ENCODE data around the gene MT1A. TPM values are rescaled to one million over a fixed set of nuclear protein-coding genes. Genes with fewer than 3 reads are reported as not detected.

Gene MT1A
- total and polyA plus RNA-seq, 4 donors: 1.1 to 438 (median 51.5) TPM

- Histone ChIP-seq H3K9ac (ENCODE audit: insufficient read depth in 1 of 2, low read length in 2 of 2) (peak within 1 kb of the TSS in 1 of 2 donors; percentile 78), H3K27me3 (ENCODE audit: control insufficient read depth in 3 of 3, insufficient read depth in 3 of 3, low read length in 2 of 3) (peaks cover 0 to 8% (median 0%) of the 10 kb centered on the region in 3 donors), H3K4me3 (peak within 1 kb of the TSS; percentile 78), H3K36me3 (ENCODE audit: control insufficient read depth in 4 of 4, insufficient read depth in 4 of 4, low read length in 4 of 4) (no peaks in the 10 kb centered on the region), H3K9me3 (ENCODE audit: control insufficient read depth in 4 of 4, insufficient read depth in 3 of 4, low read length in 3 of 4) (no peaks in the 10 kb centered on the region), H3K4me1 (ENCODE audit: control insufficient read depth in 5 of 5, insufficient read depth in 5 of 5, low read length in 5 of 5) (peaks cover 9 to 55% (median 31%) of the 10 kb centered on the region in 5 donors), H3K27ac (ENCODE audit: low read depth in 1 of 2, low read length in 1 of 2) (peak within 1 kb of the TSS; percentile 88 to 97)
- ATAC-seq (ENCODE audit: insufficient read depth, low FRiP score) (peak; percentile 91), DNase-seq (peak; percentile 93 to 97 (median 93))
- 4 to 6% methylated on average over 52 to 62 of the region's 62 CpGs for WGBS, 2 donors
- TF ChIP-seq CTCF (IDR thresholded peaks at IDR 0.05; ENCODE audit: control extremely low read depth, extremely low read depth): no peak
Observed at GRCh38 chr16:56608043-56608875, 30.2 kb upstream of the MT1A start, which contains the start of gene MT2A. Gene MT2A (plus strand): TSS chr16:56608584. CDS start chr16:56608656, 72 bp downstream.

- 0% methylated on average over 21 of the region's 21 CpGs for WGBS, 2 donors
- DNase-seq (no peak), ATAC-seq (ENCODE audit: insufficient read depth, low FRiP score) (no peak)
- H3K36me3 ChIP-seq (ENCODE audit: control insufficient read depth in 4 of 4, insufficient read depth in 4 of 4, low read length in 4 of 4): no peaks in the 10 kb centered on the region
- H3K9ac ChIP-seq (ENCODE audit: insufficient read depth in 1 of 2, low read length in 2 of 2): peak overlapping the region in 1 of 2 donors; percentile 78
- H3K4me3 ChIP-seq: peak overlapping the region; percentile 78
- TF ChIP-seq CTCF (IDR thresholded peaks at IDR 0.05; ENCODE audit: control extremely low read depth, extremely low read depth): no peak
- peak overlapping the region; percentile 88 to 91 for H3K27ac ChIP-seq (ENCODE audit: low read depth in 1 of 2, low read length in 1 of 2)
- peaks cover 9 to 55% (median 31%) of the 10 kb centered on the region in 5 donors for H3K4me1 ChIP-seq (ENCODE audit: control insufficient read depth in 5 of 5, insufficient read depth in 5 of 5, low read length in 5 of 5)
- no peaks in the 10 kb centered on the region for H3K9me3 ChIP-seq (ENCODE audit: control insufficient read depth in 4 of 4, insufficient read depth in 3 of 4, low read length in 3 of 4)
- peaks cover 0 to 8% (median 0%) of the 10 kb centered on the region in 3 donors for H3K27me3 ChIP-seq (ENCODE audit: control insufficient read depth in 3 of 3, insufficient read depth in 3 of 3, low read length in 2 of 3)
Observed at GRCh38 chr16:56608876-56609462, 29.5 kb upstream of the MT1A start.

- Histone ChIP-seq H3K4me3 (peak overlapping the region; percentile 78), H3K36me3 (ENCODE audit: control insufficient read depth in 4 of 4, insufficient read depth in 4 of 4, low read length in 4 of 4) (no peaks in the 10 kb centered on the region), H3K4me1 (ENCODE audit: control insufficient read depth in 5 of 5, insufficient read depth in 5 of 5, low read length in 5 of 5) (peaks cover 9 to 55% (median 31%) of the 10 kb centered on the region in 5 donors), H3K9ac (ENCODE audit: insufficient read depth in 1 of 2, low read length in 2 of 2) (peak overlapping the region in 1 of 2 donors; percentile 78), H3K27me3 (ENCODE audit: control insufficient read depth in 3 of 3, insufficient read depth in 3 of 3, low read length in 2 of 3) (peaks cover 0 to 8% (median 0%) of the 10 kb centered on the region in 3 donors), H3K27ac (ENCODE audit: low read depth in 1 of 2, low read length in 1 of 2) (peak overlapping the region; percentile 88 to 91), H3K9me3 (ENCODE audit: control insufficient read depth in 4 of 4, insufficient read depth in 3 of 4, low read length in 3 of 4) (no peaks in the 10 kb centered on the region)
- peak; percentile 83 to 94 (median 94) for DNase-seq
- 0 to 1% methylated on average over 6 of the region's 6 CpGs for WGBS, 2 donors
- ATAC-seq (ENCODE audit: insufficient read depth, low FRiP score): no peak
- TF ChIP-seq CTCF (IDR thresholded peaks at IDR 0.05; ENCODE audit: control extremely low read depth, extremely low read depth): no peak
Observed at GRCh38 chr16:56609463-56609921, 29.0 kb upstream of the MT1A start.
